Measurements from ENCODE around the gene MTHFD2. TPM values are rescaled to one million over a fixed set of nuclear protein-coding genes. Genes with fewer than 3 reads are reported as not detected.

MTHFD2 gene
- total RNA-seq, 1 experiment from 2014 or later = 118 TPM

GRCh38 chr2:74179063-74179865 lies 19.2 kb upstream of the MTHFD2 start:
- Histone ChIP-seq H4K20me1 (ENCODE audit: low read length) (peaks cover 28% of the 10 kb centered on the region), H3K9ac (ENCODE audit: low read length) (peak overlapping the region; percentile 95), H3K9me3 (ENCODE audit: low read length) (no peaks in the 10 kb centered on the region), H3K4me2 (ENCODE audit: low read length) (peak overlapping the region; percentile 84), H2AFZ (ENCODE audit: low read length) (peak overlapping the region; percentile 87), H3K27ac (ENCODE audit: low read length) (no peak overlapping the region), H3K4me3 (ENCODE audit: low read length) (peak overlapping the region; percentile 84), H3K36me3 (ENCODE audit: low read depth, low read length) (no peaks in the 10 kb centered on the region), H3K4me1 (ENCODE audit: insufficient read depth, low read length) (peaks cover 11% of the 10 kb centered on the region), H3F3A (ENCODE audit: low read length, unreplicated experiment) (no peaks in the 10 kb centered on the region), H3K79me2 (ENCODE audit: low read length) (peaks cover 44% of the 10 kb centered on the region), H3K9me2 (replicated peaks; ENCODE audit: low read length) (no peaks in the 10 kb centered on the region), H3K27me3 (ENCODE audit: low read length) (no peaks in the 10 kb centered on the region)
- ChIA-PET POLR2A (ENCODE audit: unreplicated experiment) (interaction anchor here (0.6 to 0.7 kb wide), 4 partner anchors 20 to 198 kb away, joined by 3 to 10 read pairs (median 4); no protein-coding TSS in a partner anchor), CTCF (no interaction called here)
- DNase-seq (no peak), ATAC-seq (no peak; the same call in 1 of the 2 replicates)
- TF ChIP-seq EZH2 (IDR thresholded peaks at IDR 0.05; ENCODE audit: low read length, unreplicated experiment) (no peak), CTCF (conservative IDR thresholded peaks at IDR 0.05; ENCODE audit: low read depth, low read length) (peak; percentile 36; the same call in 1 of the 2 replicates), EZH2phosphoT487 (IDR thresholded peaks at IDR 0.05; ENCODE audit: borderline replicate concordance, low read length) (no peak)
- intact Hi-C loops (cut with micrococcal nuclease) = loop anchor here (2.0 kb wide), 1 partner anchor 20 kb away; the partner anchor contains the start of gene MTHFD2
- BruUV-seq (replicated peaks) = TSS peak; percentile 90

GRCh38 chr2:74181739-74182138 lies 16.7 kb upstream of the MTHFD2 start:
- Histone ChIP-seq H3K9ac (ENCODE audit: low read length) (no peak overlapping the region), H3K4me3 (ENCODE audit: low read length) (no peak overlapping the region), H3K27ac (ENCODE audit: low read length) (no peak overlapping the region), H3K27me3 (ENCODE audit: low read length) (no peaks in the 10 kb centered on the region), H3K36me3 (ENCODE audit: low read depth, low read length) (no peaks in the 10 kb centered on the region), H3K9me2 (replicated peaks; ENCODE audit: low read length) (no peaks in the 10 kb centered on the region), H3F3A (ENCODE audit: low read length, unreplicated experiment) (no peaks in the 10 kb centered on the region), H3K4me1 (ENCODE audit: insufficient read depth, low read length) (peaks cover 9% of the 10 kb centered on the region), H3K9me3 (ENCODE audit: low read length) (no peaks in the 10 kb centered on the region), H3K79me2 (ENCODE audit: low read length) (peaks cover 19% of the 10 kb centered on the region), H3K4me2 (ENCODE audit: low read length) (no peak overlapping the region), H4K20me1 (ENCODE audit: low read length) (peaks cover 12% of the 10 kb centered on the region), H2AFZ (ENCODE audit: low read length) (peak overlapping the region; percentile 22; the same call in 1 of the 2 replicates)
- ATAC-seq = no peak
- BruUV-seq (replicated peaks) = no TSS peak
- DNase-seq = no peak
- intact Hi-C loops (cut with micrococcal nuclease) = no loop called here
- TF ChIP-seq EZH2 (IDR thresholded peaks at IDR 0.05; ENCODE audit: low read length, unreplicated experiment) (no peak), CTCF (conservative IDR thresholded peaks at IDR 0.05; ENCODE audit: low read depth, low read length) (no peak), EZH2phosphoT487 (IDR thresholded peaks at IDR 0.05; ENCODE audit: borderline replicate concordance, low read length) (no peak)
- POLR2A ChIA-PET (ENCODE audit: unreplicated experiment) = interaction anchor here (0.5 kb wide), 1 partner anchor 353 kb away, joined by 6 read pairs; the partner anchor contains the start of gene STAMBP
- CTCF ChIA-PET = no interaction called here

GRCh38 chr2:74183878-74184277 lies 14.5 kb upstream of the MTHFD2 start:
- Histone ChIP-seq H2AFZ (ENCODE audit: low read length) (no peak overlapping the region), H3K27ac (ENCODE audit: low read length) (no peak overlapping the region), H3K79me2 (ENCODE audit: low read length) (no peaks in the 10 kb centered on the region), H3K9me2 (replicated peaks; ENCODE audit: low read length) (no peaks in the 10 kb centered on the region), H3K36me3 (ENCODE audit: low read depth, low read length) (no peaks in the 10 kb centered on the region), H3K9ac (ENCODE audit: low read length) (no peak overlapping the region), H3K9me3 (ENCODE audit: low read length) (no peaks in the 10 kb centered on the region), H3K4me3 (ENCODE audit: low read length) (no peak overlapping the region), H3F3A (ENCODE audit: low read length, unreplicated experiment) (no peaks in the 10 kb centered on the region), H3K4me2 (ENCODE audit: low read length) (no peak overlapping the region), H3K27me3 (ENCODE audit: low read length) (no peaks in the 10 kb centered on the region), H4K20me1 (ENCODE audit: low read length) (no peaks in the 10 kb centered on the region), H3K4me1 (ENCODE audit: insufficient read depth, low read length) (peaks cover 3% of the 10 kb centered on the region; the same call in 1 of the 2 replicates)
- intact Hi-C loops (cut with micrococcal nuclease) = no loop called here
- ChIA-PET POLR2A (ENCODE audit: unreplicated experiment) (no interaction called here), CTCF (no interaction called here)
- TF ChIP-seq CTCF (conservative IDR thresholded peaks at IDR 0.05; ENCODE audit: low read depth, low read length) (no peak), EZH2phosphoT487 (IDR thresholded peaks at IDR 0.05; ENCODE audit: borderline replicate concordance, low read length) (no peak), EZH2 (IDR thresholded peaks at IDR 0.05; ENCODE audit: low read length, unreplicated experiment) (no peak)
- no TSS peak for BruUV-seq (replicated peaks)
- no peak for ATAC-seq
- no peak for DNase-seq

Measured in PC-3 (cell line).